ENCODE data around the gene KCND2. TPM values are rescaled to one million over a fixed set of nuclear protein-coding genes. Genes with fewer than 3 reads are reported as not detected.

Gene KCND2
- total RNA-seq, 1 experiment from 2014 or later = 0.33 TPM

- no TSS peak for BruUV-seq (replicated peaks)
- ChIA-PET CTCF (no interaction called here), POLR2A (ENCODE audit: unreplicated experiment) (no interaction called here)
- H3K36me3 ChIP-seq (ENCODE audit: low read depth, low read length) = no peaks in the 10 kb centered on the region
- H3K4me3 ChIP-seq (ENCODE audit: low read length) = no peak overlapping the region
- no peak for ATAC-seq
- no peaks in the 10 kb centered on the region for H3F3A ChIP-seq (ENCODE audit: low read length, unreplicated experiment)
- H4K20me1 ChIP-seq (ENCODE audit: low read length) = no peaks in the 10 kb centered on the region
- TF ChIP-seq EZH2 (IDR thresholded peaks at IDR 0.05; ENCODE audit: low read length, unreplicated experiment) = no peak
- H3K9me2 ChIP-seq (replicated peaks; ENCODE audit: low read length) = 0 out of 2 replicates have a peak, but pooled peaks cover 3% of the 10 kb centered on the region
- peaks cover 24% of the 10 kb centered on the region for H3K4me1 ChIP-seq (ENCODE audit: insufficient read depth, low read length)
- intact Hi-C loops (cut with micrococcal nuclease) = no loop called here
- peak overlapping the region; percentile 12; the same call in 1 of the 2 replicates for H2AFZ ChIP-seq (ENCODE audit: low read length)
- H3K79me2 ChIP-seq (ENCODE audit: low read length) = no peaks in the 10 kb centered on the region
- H3K27ac ChIP-seq (ENCODE audit: low read length) = no peak overlapping the region
- no peaks in the 10 kb centered on the region for H3K27me3 ChIP-seq (ENCODE audit: low read length)
- H3K9ac ChIP-seq (ENCODE audit: low read length) = no peak overlapping the region
- no peak overlapping the region for H3K4me2 ChIP-seq (ENCODE audit: low read length)
- H3K9me3 ChIP-seq (ENCODE audit: low read length) = no peaks in the 10 kb centered on the region
- no peak for DNase-seq
Measured at GRCh38 chr7:120398284-120399000, 125.5 kb downstream of the KCND2 start.

DNA sequence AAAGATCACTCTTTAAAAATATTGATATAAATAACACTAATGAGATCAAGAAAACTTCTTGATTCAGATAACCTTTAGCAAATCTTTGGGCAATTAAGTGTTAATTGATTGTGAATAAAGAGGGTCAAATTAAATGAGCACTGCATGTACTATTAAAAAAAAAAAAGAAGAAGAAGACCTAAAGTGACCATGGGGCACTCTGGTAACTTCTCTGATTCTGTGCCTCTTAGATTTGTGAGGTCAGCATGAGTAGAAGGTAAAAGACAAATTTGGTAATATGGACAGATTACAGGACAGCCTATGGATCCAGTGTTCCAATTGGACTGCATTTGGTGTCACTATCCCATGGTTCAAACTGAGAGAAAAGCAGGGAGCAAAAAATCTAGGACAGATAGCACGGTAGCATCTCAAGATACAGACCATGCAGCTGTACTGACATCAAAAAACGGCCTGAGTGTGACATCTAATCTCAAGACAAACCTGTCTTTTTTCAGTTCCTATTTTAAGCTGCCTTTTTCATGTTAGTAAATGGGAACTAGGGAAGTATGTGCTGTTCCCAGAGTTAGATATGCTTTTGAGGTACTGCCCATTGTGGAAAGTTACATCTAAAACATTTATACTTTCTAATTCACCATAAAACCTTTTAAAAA lies 128.0 kb downstream of the KCND2 start:
- H3K4me1 ChIP-seq (ENCODE audit: insufficient read depth, low read length) = peaks cover 36% of the 10 kb centered on the region
- POLR2A ChIA-PET (ENCODE audit: unreplicated experiment) = no interaction called here
- H4K20me1 ChIP-seq (ENCODE audit: low read length) = no peaks in the 10 kb centered on the region
- H3K9ac ChIP-seq (ENCODE audit: low read length) = no peak overlapping the region
- no peak overlapping the region for H3K4me2 ChIP-seq (ENCODE audit: low read length)
- no peak for DNase-seq
- CTCF ChIA-PET = no interaction called here
- no TSS peak for BruUV-seq (replicated peaks)
- no peaks in the 10 kb centered on the region for H3K9me3 ChIP-seq (ENCODE audit: low read length)
- H3K9me2 ChIP-seq (replicated peaks; ENCODE audit: low read length) = 0 out of 2 replicates have a peak, but pooled peaks cover 3% of the 10 kb centered on the region
- TF ChIP-seq EZH2phosphoT487 (IDR thresholded peaks at IDR 0.05; ENCODE audit: borderline replicate concordance, low read length) = no peak
- no peak for TF ChIP-seq EZH2 (IDR thresholded peaks at IDR 0.05; ENCODE audit: low read length, unreplicated experiment)
- no peak for TF ChIP-seq CTCF (conservative IDR thresholded peaks at IDR 0.05; ENCODE audit: low read depth, low read length)
- no peaks in the 10 kb centered on the region for H3K27me3 ChIP-seq (ENCODE audit: low read length)
- no peaks in the 10 kb centered on the region for H3K36me3 ChIP-seq (ENCODE audit: low read depth, low read length)
- ATAC-seq = no peak
- intact Hi-C loops (cut with micrococcal nuclease) = loop anchor here (5.0 to 10.0 kb wide), 2 partner anchors 101 to 314 kb away; no protein-coding TSS in a partner anchor
- no peaks in the 10 kb centered on the region for H3K79me2 ChIP-seq (ENCODE audit: low read length)
- H3K4me3 ChIP-seq (ENCODE audit: low read length) = no peak overlapping the region
- no peaks in the 10 kb centered on the region for H3F3A ChIP-seq (ENCODE audit: low read length, unreplicated experiment)
- no peak overlapping the region for H2AFZ ChIP-seq (ENCODE audit: low read length)
- H3K27ac ChIP-seq (ENCODE audit: low read length) = peak overlapping the region; percentile 84

DNA sequence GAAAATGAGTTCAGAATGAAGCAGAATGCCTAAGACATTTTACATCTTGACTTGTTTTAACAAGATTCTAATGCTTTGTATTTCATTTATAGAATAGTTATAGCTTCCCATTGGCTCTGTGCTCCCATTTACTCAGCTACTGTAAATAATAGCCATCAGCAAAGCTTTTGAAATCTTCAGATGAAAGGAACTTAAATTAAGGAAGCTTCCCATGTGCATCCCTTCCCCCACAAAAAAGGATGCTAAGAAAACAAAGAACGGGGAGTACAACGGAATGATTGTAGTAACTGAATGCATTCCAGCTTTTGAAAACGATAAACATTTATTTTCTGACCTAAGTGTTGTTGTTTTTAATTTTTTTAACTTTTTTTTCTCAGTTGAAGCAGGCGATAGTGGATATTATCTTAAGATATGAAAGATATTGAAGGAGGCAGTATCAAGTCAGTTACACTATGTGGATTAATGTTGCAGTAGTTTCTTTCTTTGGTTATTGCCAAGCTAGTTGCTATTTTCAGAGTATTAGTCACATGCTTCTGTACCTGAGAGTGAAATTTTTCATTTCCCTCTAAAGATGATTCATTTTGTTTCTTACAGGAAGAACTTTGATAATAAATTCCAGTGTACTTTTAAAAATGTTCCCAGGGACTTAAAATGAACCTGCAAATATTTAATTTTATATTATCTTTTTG lies 129.2 kb downstream of the KCND2 start:
- H3K9ac ChIP-seq (ENCODE audit: low read length) = peak overlapping the region; percentile 51
- TSS peak; percentile 64 for BruUV-seq (replicated peaks)
- TF ChIP-seq CTCF (conservative IDR thresholded peaks at IDR 0.05; ENCODE audit: low read depth, low read length) (no peak), EZH2 (IDR thresholded peaks at IDR 0.05; ENCODE audit: low read length, unreplicated experiment) (no peak), EZH2phosphoT487 (IDR thresholded peaks at IDR 0.05; ENCODE audit: borderline replicate concordance, low read length) (no peak)
- ChIA-PET CTCF (no interaction called here), POLR2A (ENCODE audit: unreplicated experiment) (interaction anchor here (0.6 kb wide), 1 partner anchor 1221 kb away, joined by 17 read pairs; no protein-coding TSS in a partner anchor)
- H3K9me2 ChIP-seq (replicated peaks; ENCODE audit: low read length) = no peaks in the 10 kb centered on the region
- H3K4me3 ChIP-seq (ENCODE audit: low read length) = peak overlapping the region; percentile 56
- DNase-seq (peak; percentile 71), ATAC-seq (peak; percentile 74)
- H3K27me3 ChIP-seq (ENCODE audit: low read length) = no peaks in the 10 kb centered on the region
- peak overlapping the region; percentile 58 for H2AFZ ChIP-seq (ENCODE audit: low read length)
- H3K79me2 ChIP-seq (ENCODE audit: low read length) = no peaks in the 10 kb centered on the region
- no peaks in the 10 kb centered on the region for H4K20me1 ChIP-seq (ENCODE audit: low read length)
- peak overlapping the region; percentile 77 for H3K4me2 ChIP-seq (ENCODE audit: low read length)
- intact Hi-C loops (cut with micrococcal nuclease) = loop anchor here (1.0 to 10.0 kb wide), 3 partner anchors 100 to 313 kb away; no protein-coding TSS in a partner anchor
- peaks cover 47% of the 10 kb centered on the region for H3K4me1 ChIP-seq (ENCODE audit: insufficient read depth, low read length)
- H3K9me3 ChIP-seq (ENCODE audit: low read length) = no peaks in the 10 kb centered on the region
- H3F3A ChIP-seq (ENCODE audit: low read length, unreplicated experiment) = no peaks in the 10 kb centered on the region
- H3K27ac ChIP-seq (ENCODE audit: low read length) = peak overlapping the region; percentile 84
- no peaks in the 10 kb centered on the region for H3K36me3 ChIP-seq (ENCODE audit: low read depth, low read length)

Measured in PC-3 (cell line).